Omental fat pad (tissue), 4 donors: ENCODE data around the gene ZNF438. TPM values are rescaled to one million over a fixed set of nuclear protein-coding genes. Genes with fewer than 3 reads are reported as not detected.

ENCODE experiments used
- ATAC-seq: fragments of 150-250 bp; one replicate; pipeline ENCODE4 v1.9.1; 2016; ENCODE audit warnings: mild to moderate bottlenecking, moderate library complexity; ENCODE audit not compliant: low FRiP score
- DNase-seq: peaks from one replicate; pipeline ENCODE4 v3.0.0-alpha.2; 2019; ENCODE audit warnings: low spot score
- CTCF ChIP-seq, 3 donors: fragments of 450-650 bp; IDR thresholded peaks; one replicate each; pipeline ENCODE4 v1.5.1; 2016 to 2017; ENCODE audit warnings: antibody characterized with exemption in 3 of 3, mild to moderate bottlenecking in 3 of 3, moderate library complexity in 2 of 3
- total RNA-seq, 4 donors: library from RNA; depleted of rRNA; stranded (reverse); fragments of >200 nt; gene quantifications; one replicate each; pipeline ENCODE4 v1.1.0, GENCODE V29; 2016

ZNF438 gene
- total RNA-seq, 4 donors from 2014 or later, result 8.9 to 22.9 (median 12.3) TPM

DNA sequence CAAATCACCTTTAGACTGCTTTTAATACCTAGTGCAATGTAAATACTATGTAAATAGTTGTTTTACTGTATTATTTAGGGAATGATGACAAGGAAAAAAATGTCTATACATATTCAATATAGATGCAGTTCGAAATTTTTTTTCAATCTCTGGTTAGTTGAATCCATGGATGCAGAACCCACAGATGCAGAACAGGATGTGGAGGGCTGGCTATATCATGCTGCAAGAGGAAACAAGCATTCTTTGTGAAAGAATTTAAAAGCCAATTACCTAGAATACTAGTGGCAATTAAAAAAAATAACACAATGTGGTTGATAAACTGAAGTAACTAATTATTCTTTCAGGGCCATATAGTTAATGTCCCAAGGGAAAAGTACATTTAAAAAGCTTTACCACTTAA is 170.4 kb downstream of the ZNF438 start:
- TF ChIP-seq CTCF (IDR thresholded peaks at IDR 0.05), result no peak
- no peak for ATAC-seq
- no peak for DNase-seq

DNA sequence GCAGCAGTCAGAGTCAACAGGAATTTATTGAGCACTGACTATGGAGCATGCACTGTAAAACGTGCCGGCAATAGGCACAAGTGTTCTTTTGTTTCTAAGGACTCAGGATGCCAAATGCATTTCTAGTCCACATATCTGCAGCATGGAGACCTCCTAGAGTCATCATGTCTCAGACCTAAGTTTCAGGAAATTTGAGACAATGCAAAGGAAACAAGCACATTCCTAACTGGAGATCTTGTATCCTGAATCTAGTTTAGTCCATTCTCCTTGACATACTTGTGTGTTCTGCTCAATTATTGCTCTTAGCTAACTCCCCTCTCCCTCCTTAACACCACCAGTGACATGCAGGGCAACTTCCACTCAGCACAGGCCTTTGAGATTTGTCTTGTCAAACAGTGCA is 173.2 kb downstream of the ZNF438 start:
- DNase-seq (no peak), ATAC-seq (no peak)
- TF ChIP-seq CTCF (IDR thresholded peaks at IDR 0.05), result no peak

DNA sequence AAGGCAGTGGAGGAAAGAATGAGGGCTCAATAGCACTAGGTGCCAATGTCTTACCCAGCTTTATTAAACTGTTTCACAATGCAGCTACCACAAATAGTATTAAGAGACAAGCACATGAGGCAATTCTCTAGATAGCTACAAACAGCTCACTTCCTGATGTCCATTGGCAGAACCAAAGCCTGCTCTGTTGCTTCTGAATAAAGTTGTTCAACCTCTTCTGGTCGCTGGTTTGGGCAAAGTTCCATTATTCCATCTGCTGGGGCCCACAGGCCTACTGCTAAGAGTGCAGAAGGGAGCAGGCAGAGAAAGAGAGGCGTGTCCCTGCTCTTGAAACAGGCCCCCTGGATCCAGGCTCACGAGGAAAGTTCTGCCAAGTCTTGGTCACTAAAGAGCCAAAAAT is 173.9 kb downstream of the ZNF438 start:
- peak; percentile 59 for ATAC-seq
- no peak for DNase-seq
- TF ChIP-seq CTCF (IDR thresholded peaks at IDR 0.05), result no peak

GRCh38 chr10:30855131-30855530 is 176.5 kb downstream of the ZNF438 start:
- TF ChIP-seq CTCF (IDR thresholded peaks at IDR 0.05), result no peak
- DNase-seq, result no peak
- no peak for ATAC-seq

DNA sequence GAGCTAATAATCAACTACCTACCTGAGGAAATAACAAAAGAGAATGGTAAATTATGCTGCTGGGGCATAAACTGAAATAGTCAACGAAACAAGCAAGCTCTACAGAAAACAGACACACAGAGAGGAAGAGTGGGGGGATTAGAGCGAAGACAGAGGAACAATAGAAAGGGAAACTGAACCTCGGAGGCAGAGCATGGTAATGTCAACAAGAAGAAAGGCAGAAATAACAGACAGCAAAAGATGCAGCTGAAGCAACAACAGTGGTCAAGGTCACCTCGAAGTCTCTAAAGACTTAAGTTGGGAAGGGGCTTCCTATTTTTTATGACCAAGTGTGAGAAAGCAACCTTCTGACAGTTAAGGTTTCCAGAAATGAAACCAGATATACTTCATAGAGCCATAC is 177.0 kb downstream of the ZNF438 start:
- no peak for DNase-seq
- no peak for ATAC-seq
- no peak for TF ChIP-seq CTCF (IDR thresholded peaks at IDR 0.05)

DNA sequence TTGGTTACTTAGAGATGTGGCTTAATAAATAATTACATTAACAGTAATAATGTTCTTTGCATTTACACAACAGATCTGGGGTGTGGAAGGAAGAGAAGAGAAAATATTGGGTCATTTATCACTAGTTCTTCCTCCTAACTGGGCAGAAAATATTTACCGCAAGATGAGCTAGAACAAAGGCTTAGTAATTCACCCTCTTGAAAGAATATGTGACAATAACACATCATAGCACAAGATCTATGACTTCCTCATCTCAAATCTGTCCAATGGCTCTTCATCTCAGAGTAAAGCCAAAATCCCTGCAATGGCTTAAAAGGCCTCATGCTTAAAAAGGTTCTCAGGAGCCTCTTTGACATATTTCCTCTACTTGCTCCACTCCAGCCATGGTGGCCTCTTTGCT is 178.6 kb downstream of the ZNF438 start:
- DNase-seq, result no peak
- no peak for ATAC-seq
- TF ChIP-seq CTCF (IDR thresholded peaks at IDR 0.05), result no peak

- DNase-seq (no peak), ATAC-seq (no peak)
- no peak for TF ChIP-seq CTCF (IDR thresholded peaks at IDR 0.05)
Observed at GRCh38 chr10:30850776-30851175, 180.9 kb downstream of the ZNF438 start.
